Endometrial microvascular endothelial cells (primary cell): ENCODE measurements around the gene TVP23A. TPM values are rescaled to one million over a fixed set of nuclear protein-coding genes. Genes with fewer than 3 reads are reported as not detected.

ENCODE experiments used
- in situ Hi-C: cut with HindIII; loops from 2 replicates; pipeline ENCODE4 v1.10.0; 2017; ENCODE audit warnings: low sequenced_read_pairs, low pct_unique_long_range_greater_than_20kb; ENCODE audit errors: inconsistent ontology term
- total RNA-seq: library from RNA; depleted of rRNA; stranded (reverse); fragments of >200 nt; gene quantifications from one replicate; pipeline ENCODE4 v1.2.3, GENCODE V29; 2015; ENCODE audit errors: inconsistent ontology term

TVP23A gene
- not detected for total RNA-seq

DNA sequence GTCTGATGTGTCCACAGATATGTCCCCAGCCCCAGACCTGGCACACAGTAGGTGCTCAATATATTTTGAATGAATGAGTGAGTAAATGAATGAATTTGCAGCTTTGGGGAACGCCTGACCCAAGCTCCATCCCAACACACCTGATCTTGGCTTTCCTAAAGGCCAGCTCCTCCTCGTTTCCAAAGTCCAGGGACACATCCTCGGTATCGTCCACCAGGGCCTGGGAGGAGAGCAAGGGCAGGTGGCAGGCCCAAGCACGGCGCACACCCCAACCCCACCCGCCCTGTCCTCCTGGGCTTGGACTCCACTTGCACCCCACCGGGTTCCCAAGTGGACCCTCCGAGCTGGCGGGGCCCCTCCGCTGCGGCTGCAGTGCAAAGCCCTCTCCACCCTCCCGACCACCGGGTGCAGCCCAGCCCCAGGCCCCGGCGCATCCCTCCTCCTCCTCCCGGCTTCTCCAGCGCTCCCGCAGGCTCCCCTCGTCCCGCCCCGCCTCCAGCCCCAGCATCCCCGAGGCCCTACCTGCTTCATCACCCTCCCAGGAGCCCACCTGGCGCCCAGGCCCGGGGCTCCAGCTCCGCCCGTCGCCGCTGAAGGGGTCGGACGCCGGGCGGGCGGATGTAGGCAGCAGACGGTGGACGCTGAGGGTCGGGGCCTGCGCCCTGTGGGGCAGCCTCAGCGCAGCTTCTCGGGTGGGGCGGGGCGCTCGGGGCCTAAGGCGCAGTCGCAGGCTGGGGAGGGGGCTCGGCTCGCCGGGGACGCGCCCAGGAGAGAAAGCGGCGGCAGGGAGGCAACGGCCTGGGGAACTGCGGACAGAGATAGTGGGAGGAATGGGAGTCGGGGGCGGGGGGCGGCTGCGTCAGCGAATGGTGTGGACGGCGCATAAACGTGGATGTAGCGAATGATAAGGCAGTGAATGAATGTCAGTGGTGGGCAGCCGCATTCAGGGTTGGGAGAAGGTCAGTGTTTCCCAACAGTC is at the start of gene TVP23A:
Gene TVP23A, minus strand, starts transcription at position 832 of the 979 bp plus-strand sequence. Its CDS starts 301 bp downstream, at position 531.
- in situ Hi-C loops = no loop called here

DNA sequence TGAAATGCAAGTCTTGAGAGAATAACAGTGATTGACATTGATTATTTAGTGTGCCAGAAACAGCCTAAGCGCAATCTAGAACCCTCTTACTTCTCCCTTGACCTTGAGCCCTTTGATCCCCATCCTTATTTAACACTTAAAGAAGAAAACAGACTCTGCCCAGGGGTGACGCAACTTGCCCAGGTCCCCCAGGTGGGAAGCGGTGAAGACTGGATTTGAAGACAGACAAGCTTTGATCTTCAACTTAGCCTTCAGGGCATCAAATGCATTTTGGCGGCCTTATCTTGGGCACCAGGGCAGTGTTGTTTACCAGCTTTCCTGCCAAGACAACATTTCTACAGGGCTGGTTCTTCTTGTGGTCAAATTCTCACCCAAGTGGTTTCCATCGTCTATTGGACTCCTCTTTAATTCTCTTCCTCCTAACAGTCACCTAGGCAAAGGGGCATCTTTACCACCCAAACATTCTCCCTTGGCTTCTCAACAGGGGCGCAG is 49.6 kb upstream of the TVP23A start:
- in situ Hi-C loops = no loop called here

DNA sequence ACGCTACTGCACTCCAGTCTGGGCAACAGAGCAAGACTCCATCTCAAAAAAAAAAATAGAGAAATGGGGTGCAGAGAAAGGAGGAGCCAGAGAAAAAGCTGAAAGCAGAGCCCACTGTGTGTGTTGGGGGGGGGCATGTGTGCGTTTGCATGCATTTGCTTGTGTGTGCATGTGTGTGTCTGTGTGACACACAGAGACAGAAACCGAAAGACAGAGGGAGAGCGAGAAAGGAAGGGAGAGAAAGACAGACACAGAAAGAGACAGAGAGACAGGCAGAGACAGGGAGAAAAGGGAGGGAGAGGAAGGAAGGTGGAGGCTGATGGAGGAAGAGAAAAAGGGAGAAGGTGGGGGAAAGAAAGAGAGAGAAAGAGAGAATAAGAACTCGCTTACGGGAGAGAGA is 48.6 kb upstream of the TVP23A start:
- in situ Hi-C loops = no loop called here

DNA sequence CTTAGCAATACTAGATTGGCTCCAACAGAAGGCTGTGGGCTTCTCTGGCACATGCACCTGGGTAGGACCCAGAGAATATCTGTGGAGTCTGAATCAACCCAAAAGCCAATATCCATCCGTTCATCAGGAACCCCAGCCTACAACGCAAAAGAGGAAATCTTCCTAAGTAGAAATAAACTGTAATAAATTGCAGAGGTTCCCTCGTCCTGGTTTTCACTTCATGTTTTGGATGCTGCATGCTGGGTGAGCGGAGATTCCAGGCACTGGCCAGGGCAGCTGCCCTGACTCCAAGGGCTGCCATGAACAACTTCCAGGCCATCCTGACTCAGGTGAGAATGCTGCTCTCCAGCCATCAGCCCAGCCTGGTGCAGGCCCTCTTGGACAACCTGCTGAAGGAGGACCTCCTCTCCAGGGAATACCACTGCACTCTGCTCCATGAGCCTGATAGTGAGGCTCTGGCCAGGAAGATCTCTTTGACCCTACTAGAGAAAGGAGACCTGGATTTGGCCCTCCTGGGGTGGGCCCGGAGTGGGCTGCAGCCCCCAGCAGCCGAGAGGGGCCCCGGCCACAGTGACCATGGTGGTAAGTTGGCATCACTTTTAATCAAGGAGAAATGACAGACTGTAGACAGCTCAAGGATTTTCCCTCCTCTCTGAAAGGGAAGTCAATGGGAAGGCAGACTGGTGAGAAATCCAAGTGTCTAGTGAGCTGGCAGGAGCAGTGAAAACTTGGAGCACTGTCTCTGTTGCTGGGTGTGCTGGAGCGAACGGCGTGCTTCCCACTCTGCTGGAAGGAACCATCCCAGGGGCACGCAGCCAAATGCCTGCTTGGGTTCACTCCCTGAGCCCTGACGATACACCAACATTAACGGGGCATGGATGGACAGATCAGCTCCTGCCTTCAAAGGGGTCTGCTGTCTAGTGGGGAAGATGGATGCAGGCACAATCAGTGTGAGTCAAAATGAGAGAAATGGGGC is 47.7 kb upstream of the TVP23A start:
- in situ Hi-C loops = no loop called here

DNA sequence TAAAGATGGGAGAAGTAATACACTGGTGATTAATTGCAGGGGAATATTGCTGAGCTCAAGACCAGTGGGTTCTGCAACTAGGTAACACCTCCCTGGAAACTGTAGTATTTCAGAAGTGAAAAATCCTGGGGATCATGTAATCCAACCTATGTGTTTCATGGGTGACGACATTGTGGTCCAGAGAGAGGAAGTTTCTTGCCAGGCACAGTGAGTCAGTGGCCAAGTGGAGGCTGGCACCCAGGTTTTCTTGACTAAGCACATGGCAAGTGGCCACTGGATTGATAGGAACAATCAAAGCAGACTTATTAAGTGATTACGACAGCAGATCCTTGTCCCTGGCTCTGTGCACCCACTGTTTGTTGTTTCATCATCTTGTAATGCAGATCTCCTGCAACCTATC is 43.8 kb upstream of the TVP23A start:
- in situ Hi-C loops = no loop called here

DNA sequence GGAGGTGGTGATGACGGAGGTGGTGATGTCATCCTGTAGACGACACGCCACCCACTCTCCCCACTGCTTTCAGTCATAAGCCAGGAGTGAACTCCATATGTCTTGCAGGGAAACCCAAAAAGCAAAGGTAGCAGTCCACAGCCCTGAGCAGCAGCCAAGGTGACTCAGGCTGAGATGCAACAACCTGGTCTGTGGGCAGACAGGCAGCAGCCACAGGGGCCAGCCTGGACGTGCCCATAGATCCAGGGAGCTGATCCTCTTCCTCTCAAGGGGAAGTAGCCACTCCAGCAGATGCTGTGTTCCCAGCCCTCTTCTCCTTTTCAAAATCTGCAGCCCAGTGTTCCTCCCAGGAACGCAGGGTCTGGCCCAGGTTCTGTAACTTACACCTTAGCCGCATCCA is 41.1 kb upstream of the TVP23A start:
- in situ Hi-C loops = no loop called here

DNA sequence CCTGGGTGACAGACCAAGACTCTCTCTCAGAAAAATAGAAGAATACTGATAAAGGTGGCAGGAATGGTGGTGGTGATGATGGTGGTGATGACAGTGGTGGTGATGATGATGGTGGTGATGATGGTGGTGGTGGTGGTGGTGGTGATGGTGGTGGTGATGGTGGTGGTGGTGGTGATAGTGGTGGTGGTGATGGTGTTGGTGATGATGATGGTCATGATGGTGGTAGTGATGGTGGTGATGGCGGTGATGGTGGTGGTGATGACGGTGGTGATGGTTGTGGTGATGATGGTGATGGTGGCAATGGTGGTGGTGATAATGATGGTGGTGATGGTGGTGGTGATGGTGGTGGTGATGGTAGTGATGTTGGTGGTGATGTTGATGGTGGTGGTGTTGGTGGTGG is 40.4 kb upstream of the TVP23A start:
- in situ Hi-C loops = no loop called here

DNA sequence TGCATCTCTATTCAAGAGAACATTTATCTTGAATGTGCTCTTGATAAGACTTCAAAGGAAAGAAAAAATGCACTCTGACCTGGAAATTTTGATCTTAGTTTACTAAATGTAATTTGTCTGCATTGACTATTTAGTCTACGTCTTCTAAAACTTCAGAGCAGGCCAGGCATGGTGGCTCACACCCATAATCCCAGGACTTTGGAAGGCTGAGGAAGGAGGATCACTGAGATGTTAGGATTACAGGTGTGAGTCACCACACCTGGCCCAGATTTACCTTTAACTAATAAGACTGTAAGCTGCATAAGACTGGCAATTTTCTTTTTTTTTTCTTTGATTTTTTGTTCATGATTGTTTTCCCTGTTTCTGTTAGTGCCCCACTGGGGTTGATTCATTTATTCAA is 39.6 kb upstream of the TVP23A start:
- in situ Hi-C loops = no loop called here

DNA sequence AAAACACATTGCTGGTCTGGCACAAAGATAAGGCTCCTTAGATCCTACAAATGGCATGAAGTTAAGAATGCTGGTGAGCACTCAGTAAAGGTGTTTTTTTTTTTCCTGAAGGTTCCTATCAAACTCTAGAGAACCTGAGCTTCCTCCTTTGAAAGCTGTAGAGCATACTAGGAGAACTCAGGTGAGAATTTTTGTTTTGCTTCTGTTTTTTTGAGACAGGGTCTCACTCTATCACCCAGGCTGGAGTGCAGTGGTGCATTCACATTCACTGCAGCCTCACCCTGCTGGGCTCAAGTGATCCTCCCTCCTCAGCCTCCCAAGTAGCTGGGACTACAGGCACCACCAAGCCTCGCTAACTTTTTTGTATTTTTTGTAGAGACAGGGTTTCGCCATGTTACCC is 37.4 kb upstream of the TVP23A start:
- in situ Hi-C loops = no loop called here

DNA sequence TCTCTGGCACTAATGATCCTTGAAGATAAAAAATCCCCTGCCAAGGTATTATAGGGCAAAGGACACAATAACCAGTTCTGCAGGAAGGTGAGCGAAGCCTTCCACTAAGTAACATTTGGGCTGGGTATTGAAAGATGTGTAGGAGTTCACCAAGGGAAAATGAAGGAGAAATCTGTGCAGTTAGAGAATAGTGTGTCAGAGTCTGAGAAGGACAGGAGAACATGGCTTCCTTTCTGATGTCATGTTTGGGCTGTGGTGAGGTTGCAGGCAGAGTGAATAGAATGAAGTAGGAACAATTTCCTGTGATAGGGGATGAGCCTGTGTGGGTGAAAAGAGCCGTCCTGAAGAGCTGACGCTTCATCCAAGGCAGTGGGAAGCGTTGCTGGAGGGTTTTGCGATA is 34.4 kb upstream of the TVP23A start:
- in situ Hi-C loops = no loop called here

DNA sequence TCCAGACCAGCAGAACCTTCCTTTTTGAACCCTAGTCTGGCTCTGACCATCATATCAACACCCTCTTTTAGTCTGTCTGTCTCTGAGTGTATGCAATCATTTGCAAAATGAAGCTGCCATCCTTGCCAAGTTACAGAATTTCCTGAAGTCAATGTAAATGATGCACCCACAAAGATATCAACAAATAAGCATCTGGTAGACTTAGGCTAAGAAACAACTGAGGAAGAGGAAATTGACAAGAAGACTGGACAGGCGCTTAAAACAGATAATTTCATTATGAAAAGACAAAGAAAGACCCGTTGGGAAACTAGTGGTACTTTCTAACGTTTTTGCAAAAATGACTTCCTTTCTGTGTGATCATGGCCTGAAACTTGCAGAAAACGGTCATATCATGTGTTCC is 33.7 kb upstream of the TVP23A start:
- in situ Hi-C loops = no loop called here

DNA sequence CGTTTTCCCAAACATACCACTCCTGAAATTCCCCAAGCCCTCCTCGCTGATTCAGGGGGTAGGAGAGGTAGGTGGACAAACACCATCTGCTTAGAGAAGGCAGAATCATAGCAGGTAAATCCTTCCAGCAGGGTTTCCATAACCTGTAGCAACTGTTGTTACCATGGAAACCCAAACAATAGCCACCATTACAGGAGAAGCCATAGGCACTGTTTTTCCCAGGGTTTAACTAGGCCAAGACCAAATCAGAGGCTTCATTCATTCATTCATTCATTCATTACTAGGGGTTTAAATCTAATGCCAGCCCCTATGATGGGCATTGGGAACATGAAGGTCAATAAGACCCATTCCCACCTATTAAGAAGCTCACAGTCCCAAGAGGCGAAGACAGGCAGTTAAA is 32.9 kb upstream of the TVP23A start:
- in situ Hi-C loops = no loop called here

DNA sequence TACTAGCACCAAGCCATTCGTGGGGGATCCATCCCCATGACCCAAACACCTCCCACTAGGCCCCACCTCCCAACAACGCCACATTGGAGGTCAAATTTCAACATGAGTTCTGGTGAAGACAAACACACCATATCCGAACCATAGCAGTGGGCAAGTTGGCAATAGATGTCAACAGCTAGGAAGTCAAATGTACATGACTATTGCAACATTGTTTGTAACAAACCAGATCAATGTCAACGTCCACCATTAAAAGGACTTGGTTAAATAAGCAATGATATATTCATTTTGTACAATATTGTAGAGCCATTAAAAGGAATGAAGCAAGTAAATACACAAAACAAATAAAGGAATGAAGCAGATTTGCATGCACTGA is 31.9 kb upstream of the TVP23A start:
- in situ Hi-C loops = no loop called here

DNA sequence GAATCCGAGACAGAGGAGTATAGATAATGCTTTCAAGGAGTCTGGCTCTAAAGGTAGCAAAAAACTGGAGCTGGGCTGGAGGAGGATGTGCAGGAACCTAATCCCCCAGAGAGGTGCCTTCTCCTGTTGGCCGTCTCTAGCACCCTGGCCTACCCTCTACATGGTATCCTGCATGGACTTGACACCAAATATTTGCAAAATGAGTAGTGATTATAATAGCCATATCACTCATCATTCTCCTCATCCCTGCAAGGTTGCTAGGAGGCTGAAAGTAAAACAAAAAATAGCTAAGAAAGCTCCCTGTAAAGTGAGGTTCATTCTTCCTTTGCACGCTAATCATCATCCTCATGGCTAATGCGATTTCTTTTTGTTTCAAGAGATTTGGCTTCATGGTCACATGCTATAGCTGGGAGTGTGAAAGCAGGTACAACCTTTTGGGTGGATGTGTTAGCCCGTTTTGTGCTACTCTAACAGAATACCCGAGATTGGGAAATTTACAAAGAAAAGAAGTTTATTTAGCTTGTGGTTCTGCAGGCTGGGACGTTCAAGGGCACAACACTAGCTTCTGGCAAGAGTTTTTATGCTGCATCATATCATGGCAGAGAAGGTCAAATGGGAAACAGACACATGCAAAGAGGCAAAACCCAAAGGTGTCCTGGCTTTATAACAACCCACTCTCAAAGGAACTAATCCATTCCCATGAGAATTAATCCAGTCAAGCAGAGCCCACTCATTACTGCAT is 31.3 kb upstream of the TVP23A start:
- in situ Hi-C loops = loop anchor here (25.0 kb wide), 1 partner anchor 113 kb away; the partner anchor contains the start of gene NUBP1

DNA sequence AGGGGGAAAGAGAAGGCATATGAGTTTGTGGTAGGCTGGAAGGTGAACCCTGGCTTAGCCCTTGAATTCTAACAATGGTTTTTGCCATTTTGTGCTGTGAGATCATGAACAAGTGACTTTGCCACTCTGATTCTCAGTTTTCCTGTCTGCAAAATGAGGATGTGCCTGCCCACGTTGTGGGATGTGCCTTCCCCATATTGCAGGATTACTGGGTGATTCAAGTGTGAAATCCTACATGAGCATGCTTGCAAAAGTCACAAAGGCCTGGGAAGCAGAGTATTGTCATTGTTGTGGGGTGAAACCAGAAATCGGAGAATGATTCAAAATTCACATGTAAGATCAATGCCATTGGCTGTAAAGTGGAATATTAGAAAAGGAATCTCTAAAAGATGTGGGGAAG is 28.6 kb upstream of the TVP23A start:
- in situ Hi-C loops = loop anchor here (25.0 kb wide), 1 partner anchor 110 kb away; the partner anchor contains the start of gene NUBP1

DNA sequence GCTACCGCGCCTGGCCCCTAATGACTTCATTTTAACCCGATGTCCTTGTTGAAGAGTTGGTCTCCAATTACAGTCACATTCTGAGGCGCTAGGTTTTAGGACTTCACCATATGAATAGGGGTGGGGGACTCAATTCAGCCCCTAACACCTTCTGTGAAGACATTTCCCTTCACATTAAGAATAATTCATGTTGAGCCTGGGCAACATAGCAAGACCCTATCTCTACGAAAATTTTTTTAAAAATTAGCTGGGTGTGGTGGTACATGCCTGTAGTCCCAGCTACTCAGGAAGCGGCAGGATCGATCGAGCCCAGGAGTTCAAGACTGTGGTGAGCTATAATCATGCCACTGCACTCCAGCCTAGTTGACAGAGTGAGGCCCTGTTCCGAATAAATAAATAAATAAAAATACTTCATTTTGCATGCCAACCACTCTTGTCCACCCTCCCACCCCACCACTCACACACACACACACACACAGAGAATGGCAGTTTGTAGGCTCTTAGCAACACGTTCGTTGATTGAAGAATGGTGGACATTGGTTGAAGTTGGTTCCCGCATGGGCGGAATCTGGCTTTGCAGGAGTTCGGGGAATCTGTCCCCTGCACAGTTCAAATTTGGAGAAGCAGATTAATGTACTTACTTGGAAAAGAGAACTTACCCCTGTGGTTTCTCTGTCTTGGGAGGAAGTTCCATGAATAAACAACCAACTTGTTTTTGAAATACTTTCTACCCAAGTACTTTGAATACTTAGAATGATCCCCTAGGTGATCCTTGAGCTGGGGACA is 27.8 kb upstream of the TVP23A start:
- in situ Hi-C loops = loop anchor here (25.0 kb wide), 1 partner anchor 109 kb away; the partner anchor contains the start of gene NUBP1

DNA sequence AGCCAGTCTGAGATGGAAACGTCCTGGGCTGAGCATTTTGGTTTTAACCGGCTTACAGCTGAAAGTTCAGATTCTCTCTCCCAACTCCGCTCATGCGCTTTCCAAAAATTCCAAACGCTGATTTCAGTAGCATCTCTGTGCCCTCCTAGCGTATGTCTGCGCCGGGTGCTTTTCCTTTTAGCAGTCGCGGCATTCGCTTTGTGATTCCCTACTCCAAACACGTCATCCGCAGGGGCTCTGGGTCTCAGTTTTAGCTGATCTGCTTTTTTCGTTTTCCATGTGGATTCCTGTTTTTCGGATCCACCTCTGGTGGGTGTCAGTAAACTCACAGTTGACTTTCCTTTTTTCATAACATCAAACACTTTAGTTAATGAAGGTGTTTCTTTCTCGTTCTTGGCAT is 22.1 kb upstream of the TVP23A start:
- in situ Hi-C loops = loop anchor here (25.0 kb wide), 1 partner anchor 103 kb away; the partner anchor contains the start of gene NUBP1

DNA sequence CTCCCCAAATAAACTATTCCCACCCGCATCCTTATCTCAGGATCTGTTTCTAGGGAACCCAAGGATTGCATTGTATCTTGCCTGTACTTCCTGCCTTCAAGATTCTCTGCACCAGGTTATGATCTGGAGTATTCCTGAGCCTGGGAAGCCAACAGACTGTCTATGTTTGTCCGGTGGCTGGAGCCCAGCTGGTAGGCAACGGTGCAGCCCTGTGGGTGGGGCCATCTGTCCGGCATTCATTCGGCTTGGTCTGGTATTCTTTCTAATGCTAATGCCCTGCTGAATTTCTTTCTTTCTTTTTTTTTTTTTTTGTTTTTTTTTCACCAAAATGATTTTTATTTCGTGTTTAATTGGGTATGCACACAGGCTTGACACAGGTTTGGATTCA is 20.7 kb upstream of the TVP23A start:
- in situ Hi-C loops = loop anchor here (25.0 kb wide), 1 partner anchor 102 kb away; the partner anchor contains the start of gene NUBP1
